A673 (cell line): ENCODE data around the gene TFDP2.

Experiments
- EZH2 ChIP-seq: fragments of 200-600 bp; sonication (generic); IDR thresholded peaks from 2 replicates; pipeline ENCODE4 v1.6.1; 2017; ENCODE audit warnings: borderline replicate concordance, low read depth, mild to moderate bottlenecking, mixed read lengths, antibody characterized with exemption, low read length; ENCODE audit not compliant: poor library complexity, severe bottlenecking
- TF ChIP-seq, protein P1 (sequence below): fragments of 300-800, 200-600 bp; sonication (generic); conservative IDR thresholded peaks from 2 replicates; pipeline ENCODE4 v1.5.1; 2017; ENCODE audit warnings: low read depth, mild to moderate bottlenecking, antibody characterized with exemption, low read length, moderate library complexity, mixed read lengths

DNA sequence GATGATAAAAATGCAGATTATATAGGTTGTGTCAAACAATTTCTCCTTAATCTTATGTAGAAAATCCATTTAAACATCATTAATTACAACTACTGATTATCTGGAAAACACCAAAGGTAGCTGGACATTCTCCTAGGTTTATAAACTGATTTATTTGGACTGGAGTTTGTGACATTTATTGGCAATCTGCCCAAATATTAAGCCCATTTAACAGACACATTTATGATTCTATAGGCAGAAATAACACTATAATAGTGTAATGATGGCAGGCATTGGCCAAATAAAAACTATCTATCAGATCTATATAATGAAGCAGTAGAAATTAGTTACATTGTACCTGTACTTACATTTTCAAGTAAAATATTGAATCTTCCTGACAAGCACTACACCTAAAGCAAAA is 117.8 kb downstream of the TFDP2 start:
- TF ChIP-seq, protein P1, sequence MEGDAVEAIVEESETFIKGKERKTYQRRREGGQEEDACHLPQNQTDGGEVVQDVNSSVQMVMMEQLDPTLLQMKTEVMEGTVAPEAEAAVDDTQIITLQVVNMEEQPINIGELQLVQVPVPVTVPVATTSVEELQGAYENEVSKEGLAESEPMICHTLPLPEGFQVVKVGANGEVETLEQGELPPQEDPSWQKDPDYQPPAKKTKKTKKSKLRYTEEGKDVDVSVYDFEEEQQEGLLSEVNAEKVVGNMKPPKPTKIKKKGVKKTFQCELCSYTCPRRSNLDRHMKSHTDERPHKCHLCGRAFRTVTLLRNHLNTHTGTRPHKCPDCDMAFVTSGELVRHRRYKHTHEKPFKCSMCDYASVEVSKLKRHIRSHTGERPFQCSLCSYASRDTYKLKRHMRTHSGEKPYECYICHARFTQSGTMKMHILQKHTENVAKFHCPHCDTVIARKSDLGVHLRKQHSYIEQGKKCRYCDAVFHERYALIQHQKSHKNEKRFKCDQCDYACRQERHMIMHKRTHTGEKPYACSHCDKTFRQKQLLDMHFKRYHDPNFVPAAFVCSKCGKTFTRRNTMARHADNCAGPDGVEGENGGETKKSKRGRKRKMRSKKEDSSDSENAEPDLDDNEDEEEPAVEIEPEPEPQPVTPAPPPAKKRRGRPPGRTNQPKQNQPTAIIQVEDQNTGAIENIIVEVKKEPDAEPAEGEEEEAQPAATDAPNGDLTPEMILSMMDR = no peak
- TF ChIP-seq EZH2 = no peak
